HepG2 (cell line): Measurements from ENCODE around the gene ATRAID. TPM values are rescaled to one million over a fixed set of nuclear protein-coding genes. Genes with fewer than 3 reads are reported as not detected.

ENCODE experiments used
- CEBPB ChIP-seq: IDR thresholded peaks from 2 replicates; pipeline ENCODE4 v1.6.1; 2011; ENCODE audit warnings: low read depth, low read length, improper control_type of control experiment, borderline replicate concordance
- CREB1 ChIP-seq, 2 experiments: fragments of 450-650 bp in 1 of 2; IDR thresholded peaks; 2 replicates each; pipeline ENCODE4 v1.6.1; 2016 to 2017; ENCODE audit warnings: control low read depth in 1 of 2, mild to moderate bottlenecking in 1 of 2, missing compliant biosample characterization in 1 of 2, missing genetic modification characterization in 1 of 2
- EP300 ChIP-seq, 3 experiments: sonication (generic) in 1 of 3; formaldehyde crosslinking in 1 of 3; IDR thresholded peaks; 2 replicates each; pipeline versions ENCODE4 v1.5.1 to v1.6.1; 2011 to 2020; ENCODE audit warnings: low read depth in 2 of 3, low read length in 2 of 3, borderline replicate concordance in 1 of 3, improper control_type of control experiment in 1 of 3, mild to moderate bottlenecking in 1 of 3, missing genetic modification reagents in 1 of 3, moderate library complexity in 1 of 3
- GATAD2A ChIP-seq: IDR thresholded peaks from 2 replicates; pipeline ENCODE4 v1.6.1; 2016
- KLF11 ChIP-seq: IDR thresholded peaks from 2 replicates; pipeline ENCODE4 v1.6.1; 2016; ENCODE audit warnings: missing compliant biosample characterization
- MTA1 ChIP-seq: sonication (generic); formaldehyde crosslinking; IDR thresholded peaks from 2 replicates; pipeline ENCODE4 v1.4.0; 2020; ENCODE audit warnings: missing genetic modification reagents, mild to moderate bottlenecking, borderline replicate concordance
- NCOR1 ChIP-seq: fragments of 200-600 bp; sonication (generic); IDR thresholded peaks from 2 replicates; pipeline ENCODE4 v1.7.0; 2017; ENCODE audit warnings: antibody characterized with exemption, low read length, borderline replicate concordance
- ONECUT2 ChIP-seq: sonication (generic); formaldehyde crosslinking; IDR thresholded peaks from 2 replicates; pipeline ENCODE4 v1.4.0; 2020; ENCODE audit warnings: missing genetic modification reagents
- REXO4 ChIP-seq: sonication (generic); formaldehyde crosslinking; IDR thresholded peaks from 2 replicates; pipeline ENCODE4 v1.8.0; 2022; ENCODE audit warnings: missing genetic modification reagents, mild to moderate bottlenecking, borderline replicate concordance
- TEAD3 ChIP-seq: optimal IDR thresholded peaks from 2 replicates; pipeline ENCODE3; 2016; ENCODE audit warnings: borderline replicate concordance
- TOE1 ChIP-seq: sonication (generic); formaldehyde crosslinking; IDR thresholded peaks from 2 replicates; pipeline ENCODE4 v1.4.0; 2020; ENCODE audit warnings: mild to moderate bottlenecking, missing genetic modification reagents
- ZNF713 ChIP-seq: sonication (generic); formaldehyde crosslinking; IDR thresholded peaks from 2 replicates; pipeline ENCODE4 v1.4.0; 2020; ENCODE audit warnings: mild to moderate bottlenecking, missing genetic modification reagents
- polyA plus RNA-seq, 8 experiments: library from polyadenylated mRNA; depleted of rRNA in 3 of 8; stranded (reverse) in 7 of 8; unstranded in 1 of 8; fragments of >200 nt; fragmentation: Illumina TruSeq in 4 of 8; extraction: Trizol in 4 of 8; gene quantifications; 2 replicates each; pipeline versions ENCODE4 v1.2.1 to v1.2.3, GENCODE V29; 2011 to 2016; ENCODE audit warnings: low read depth in 4 of 8, missing spikeins in 1 of 8, mixed read lengths in 1 of 8; ENCODE audit not compliant: insufficient read depth in 1 of 8
- total RNA-seq, 5 experiments: library from RNA; depleted of rRNA; stranded (reverse); fragments of >200 nt; fragmentation: Illumina TruSeq; extraction: Trizol; gene quantifications; 2 replicates each; pipeline ENCODE4 v1.2.3, GENCODE V29; 2016; ENCODE audit warnings: low read depth in 1 of 5
- TF ChIP-seq, protein P1 (sequence below): sonication (generic); formaldehyde crosslinking; IDR thresholded peaks from 2 replicates; pipeline ENCODE4 v1.4.0; 2020; ENCODE audit warnings: missing genetic modification reagents
- TF ChIP-seq, protein P2 (sequence below): sonication (generic); formaldehyde crosslinking; conservative IDR thresholded peaks from 2 replicates; pipeline ENCODE4 v1.4.0; 2020; ENCODE audit warnings: missing genetic modification reagents
- TF ChIP-seq, protein P3 (sequence below): sonication (generic); formaldehyde crosslinking; IDR thresholded peaks from 2 replicates; pipeline ENCODE4 v1.4.0; 2020; ENCODE audit warnings: missing genetic modification reagents
- TF ChIP-seq, protein P4 (sequence below): sonication (generic); formaldehyde crosslinking; IDR thresholded peaks from 2 replicates; pipeline ENCODE4 v1.4.0; 2020; ENCODE audit warnings: missing genetic modification reagents
- TF ChIP-seq, protein P5 (sequence below): IDR thresholded peaks from 2 replicates; pipeline ENCODE4 v1.6.1; 2012; ENCODE audit warnings: low read length, improper control_type of control experiment

ATRAID gene
- total and polyA plus RNA-seq, 2 of the 13 experiments (the other 11 are each of a cell fraction or from before 2014, with no cell fraction given) = 207 to 382 TPM

DNA sequence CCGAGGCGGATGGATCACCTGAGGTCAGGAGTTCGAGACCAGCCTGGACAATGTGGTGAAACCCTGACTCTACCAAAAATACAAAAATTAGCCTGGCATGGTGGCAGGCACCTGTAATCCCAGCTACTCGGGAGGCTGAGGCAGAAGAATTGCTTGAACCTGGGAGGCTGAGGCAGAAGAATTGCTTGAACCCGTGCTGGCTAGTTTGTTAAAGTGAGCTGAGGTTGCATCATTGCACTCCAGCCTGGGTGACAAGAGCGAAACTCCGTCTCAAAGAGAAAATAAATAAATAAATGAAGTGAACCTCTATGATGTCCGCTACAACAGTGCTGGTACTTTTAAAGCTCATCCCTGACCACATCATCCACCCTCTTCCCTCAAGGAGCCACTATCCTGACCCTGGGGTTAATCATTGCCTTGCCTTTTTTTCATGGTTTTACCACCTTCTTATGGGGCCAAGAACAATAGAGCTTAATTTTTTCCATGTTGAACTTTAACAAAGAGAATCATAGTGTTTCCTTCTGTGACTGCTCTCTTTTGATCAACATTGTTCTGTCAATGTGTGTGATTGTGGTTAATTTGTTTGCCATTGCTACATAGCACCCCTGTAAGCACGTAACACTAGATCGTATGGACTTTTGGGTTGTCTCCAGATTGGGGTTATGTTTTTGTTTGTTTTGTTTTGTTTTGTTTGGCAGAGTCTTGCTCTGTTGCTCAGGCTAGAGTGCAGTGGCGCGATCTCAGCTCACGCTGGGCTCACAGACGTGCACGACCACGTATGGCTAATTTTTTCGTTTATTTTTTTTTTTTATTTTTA lies 17.1 kb upstream of the ATRAID start (continued):
- TF ChIP-seq TEAD3 (CRISPR knock-in tag) = no peak
- TF ChIP-seq EP300 (IDR thresholded peaks at IDR 0.05; ENCODE audit: low read depth in 2 of 2, low read length in 2 of 2) = peak; percentile 44 to 70; a peak in 1 of 4 replicates
- no peak for TF ChIP-seq EP300 (CRISPR knock-in tag; IDR thresholded peaks at IDR 0.05; ENCODE audit: borderline replicate concordance)
- TF ChIP-seq KLF11 (CRISPR knock-in tag) = no peak
- peak; percentile 73; the same call in 1 of the 2 replicates for TF ChIP-seq NCOR1
- TF ChIP-seq, protein P1, sequence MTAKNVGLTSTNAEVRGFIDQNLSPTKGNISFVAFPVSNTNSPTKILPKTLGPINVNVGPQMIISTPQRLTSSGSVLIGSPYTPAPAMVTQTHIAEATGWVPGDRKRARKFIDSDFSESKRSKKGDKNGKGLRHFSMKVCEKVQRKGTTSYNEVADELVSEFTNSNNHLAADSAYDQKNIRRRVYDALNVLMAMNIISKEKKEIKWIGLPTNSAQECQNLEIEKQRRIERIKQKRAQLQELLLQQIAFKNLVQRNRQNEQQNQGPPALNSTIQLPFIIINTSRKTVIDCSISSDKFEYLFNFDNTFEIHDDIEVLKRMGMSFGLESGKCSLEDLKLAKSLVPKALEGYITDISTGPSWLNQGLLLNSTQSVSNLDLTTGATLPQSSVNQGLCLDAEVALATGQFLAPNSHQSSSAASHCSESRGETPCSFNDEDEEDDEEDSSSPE (CRISPR knock-in tag) = no peak
- TF ChIP-seq TOE1 = no peak
- TF ChIP-seq ZNF713 (CRISPR knock-in tag) = no peak
- TF ChIP-seq, protein P2, sequence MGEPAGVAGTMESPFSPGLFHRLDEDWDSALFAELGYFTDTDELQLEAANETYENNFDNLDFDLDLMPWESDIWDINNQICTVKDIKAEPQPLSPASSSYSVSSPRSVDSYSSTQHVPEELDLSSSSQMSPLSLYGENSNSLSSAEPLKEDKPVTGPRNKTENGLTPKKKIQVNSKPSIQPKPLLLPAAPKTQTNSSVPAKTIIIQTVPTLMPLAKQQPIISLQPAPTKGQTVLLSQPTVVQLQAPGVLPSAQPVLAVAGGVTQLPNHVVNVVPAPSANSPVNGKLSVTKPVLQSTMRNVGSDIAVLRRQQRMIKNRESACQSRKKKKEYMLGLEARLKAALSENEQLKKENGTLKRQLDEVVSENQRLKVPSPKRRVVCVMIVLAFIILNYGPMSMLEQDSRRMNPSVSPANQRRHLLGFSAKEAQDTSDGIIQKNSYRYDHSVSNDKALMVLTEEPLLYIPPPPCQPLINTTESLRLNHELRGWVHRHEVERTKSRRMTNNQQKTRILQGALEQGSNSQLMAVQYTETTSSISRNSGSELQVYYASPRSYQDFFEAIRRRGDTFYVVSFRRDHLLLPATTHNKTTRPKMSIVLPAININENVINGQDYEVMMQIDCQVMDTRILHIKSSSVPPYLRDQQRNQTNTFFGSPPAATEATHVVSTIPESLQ (CRISPR knock-in tag) = no peak
- TF ChIP-seq, protein P3, sequence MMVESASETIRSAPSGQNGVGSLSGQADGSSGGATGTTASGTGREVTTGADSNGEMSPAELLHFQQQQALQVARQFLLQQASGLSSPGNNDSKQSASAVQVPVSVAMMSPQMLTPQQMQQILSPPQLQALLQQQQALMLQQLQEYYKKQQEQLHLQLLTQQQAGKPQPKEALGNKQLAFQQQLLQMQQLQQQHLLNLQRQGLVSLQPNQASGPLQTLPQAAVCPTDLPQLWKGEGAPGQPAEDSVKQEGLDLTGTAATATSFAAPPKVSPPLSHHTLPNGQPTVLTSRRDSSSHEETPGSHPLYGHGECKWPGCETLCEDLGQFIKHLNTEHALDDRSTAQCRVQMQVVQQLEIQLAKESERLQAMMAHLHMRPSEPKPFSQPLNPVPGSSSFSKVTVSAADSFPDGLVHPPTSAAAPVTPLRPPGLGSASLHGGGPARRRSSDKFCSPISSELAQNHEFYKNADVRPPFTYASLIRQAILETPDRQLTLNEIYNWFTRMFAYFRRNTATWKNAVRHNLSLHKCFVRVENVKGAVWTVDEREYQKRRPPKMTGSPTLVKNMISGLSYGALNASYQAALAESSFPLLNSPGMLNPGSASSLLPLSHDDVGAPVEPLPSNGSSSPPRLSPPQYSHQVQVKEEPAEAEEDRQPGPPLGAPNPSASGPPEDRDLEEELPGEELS (CRISPR knock-in tag) = peak; percentile 64; the same call in 1 of the 2 replicates
- peak; percentile 84 for TF ChIP-seq CEBPB
- TF ChIP-seq REXO4 = no peak
- TF ChIP-seq, protein P4, sequence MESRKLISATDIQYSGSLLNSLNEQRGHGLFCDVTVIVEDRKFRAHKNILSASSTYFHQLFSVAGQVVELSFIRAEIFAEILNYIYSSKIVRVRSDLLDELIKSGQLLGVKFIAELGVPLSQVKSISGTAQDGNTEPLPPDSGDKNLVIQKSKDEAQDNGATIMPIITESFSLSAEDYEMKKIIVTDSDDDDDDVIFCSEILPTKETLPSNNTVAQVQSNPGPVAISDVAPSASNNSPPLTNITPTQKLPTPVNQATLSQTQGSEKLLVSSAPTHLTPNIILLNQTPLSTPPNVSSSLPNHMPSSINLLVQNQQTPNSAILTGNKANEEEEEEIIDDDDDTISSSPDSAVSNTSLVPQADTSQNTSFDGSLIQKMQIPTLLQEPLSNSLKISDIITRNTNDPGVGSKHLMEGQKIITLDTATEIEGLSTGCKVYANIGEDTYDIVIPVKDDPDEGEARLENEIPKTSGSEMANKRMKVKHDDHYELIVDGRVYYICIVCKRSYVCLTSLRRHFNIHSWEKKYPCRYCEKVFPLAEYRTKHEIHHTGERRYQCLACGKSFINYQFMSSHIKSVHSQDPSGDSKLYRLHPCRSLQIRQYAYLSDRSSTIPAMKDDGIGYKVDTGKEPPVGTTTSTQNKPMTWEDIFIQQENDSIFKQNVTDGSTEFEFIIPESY = peak; percentile 85
- TF ChIP-seq, protein P5, sequence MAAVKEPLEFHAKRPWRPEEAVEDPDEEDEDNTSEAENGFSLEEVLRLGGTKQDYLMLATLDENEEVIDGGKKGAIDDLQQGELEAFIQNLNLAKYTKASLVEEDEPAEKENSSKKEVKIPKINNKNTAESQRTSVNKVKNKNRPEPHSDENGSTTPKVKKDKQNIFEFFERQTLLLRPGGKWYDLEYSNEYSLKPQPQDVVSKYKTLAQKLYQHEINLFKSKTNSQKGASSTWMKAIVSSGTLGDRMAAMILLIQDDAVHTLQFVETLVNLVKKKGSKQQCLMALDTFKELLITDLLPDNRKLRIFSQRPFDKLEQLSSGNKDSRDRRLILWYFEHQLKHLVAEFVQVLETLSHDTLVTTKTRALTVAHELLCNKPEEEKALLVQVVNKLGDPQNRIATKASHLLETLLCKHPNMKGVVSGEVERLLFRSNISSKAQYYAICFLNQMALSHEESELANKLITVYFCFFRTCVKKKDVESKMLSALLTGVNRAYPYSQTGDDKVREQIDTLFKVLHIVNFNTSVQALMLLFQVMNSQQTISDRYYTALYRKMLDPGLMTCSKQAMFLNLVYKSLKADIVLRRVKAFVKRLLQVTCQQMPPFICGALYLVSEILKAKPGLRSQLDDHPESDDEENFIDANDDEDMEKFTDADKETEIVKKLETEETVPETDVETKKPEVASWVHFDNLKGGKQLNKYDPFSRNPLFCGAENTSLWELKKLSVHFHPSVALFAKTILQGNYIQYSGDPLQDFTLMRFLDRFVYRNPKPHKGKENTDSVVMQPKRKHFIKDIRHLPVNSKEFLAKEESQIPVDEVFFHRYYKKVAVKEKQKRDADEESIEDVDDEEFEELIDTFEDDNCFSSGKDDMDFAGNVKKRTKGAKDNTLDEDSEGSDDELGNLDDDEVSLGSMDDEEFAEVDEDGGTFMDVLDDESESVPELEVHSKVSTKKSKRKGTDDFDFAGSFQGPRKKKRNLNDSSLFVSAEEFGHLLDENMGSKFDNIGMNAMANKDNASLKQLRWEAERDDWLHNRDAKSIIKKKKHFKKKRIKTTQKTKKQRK = no peak
- no peak for TF ChIP-seq ONECUT2 (CRISPR knock-in tag)
- TF ChIP-seq GATAD2A (CRISPR knock-in tag) = peak; percentile 56; the same call in 1 of the 2 replicates
- peak; percentile 12; the same call in 1 of the 2 replicates for TF ChIP-seq CREB1 (IDR thresholded peaks at IDR 0.05)
- TF ChIP-seq CREB1 (CRISPR knock-in tag; IDR thresholded peaks at IDR 0.05) = peak; percentile 64; the same call in 1 of the 2 replicates
- TF ChIP-seq MTA1 (CRISPR knock-in tag) = no peak
